ENCODE results near the gene FUT1.

FUT1 gene

GRCh38 chr19:48745208-48745995 lies 7.0 kb downstream of the FUT1 start:
- no peak overlapping the region for H3K27ac ChIP-seq
- TF ChIP-seq CTCF (conservative IDR thresholded peaks at IDR 0.05) = no peak

- H3K27ac ChIP-seq = no peak overlapping the region
- no peak for TF ChIP-seq CTCF (conservative IDR thresholded peaks at IDR 0.05)
Observed at GRCh38 chr19:48742096-48742495, 10.3 kb downstream of the FUT1 start.

GRCh38 chr19:48741129-48741999 lies 11.1 kb downstream of the FUT1 start:
- no peak for TF ChIP-seq CTCF (conservative IDR thresholded peaks at IDR 0.05)
- H3K27ac ChIP-seq = no peak overlapping the region

- TF ChIP-seq CTCF (conservative IDR thresholded peaks at IDR 0.05) = no peak
Observed at GRCh38 chr19:48740164-48740972, 12.1 kb downstream of the FUT1 start, which contains the start of gene RASIP1. RASIP1 (minus strand) TSS chr19:48740610; CDS start chr19:48740282, 328 bp downstream.

GRCh38 chr19:48739404-48740163 lies 12.9 kb downstream of the FUT1 start:
- peak overlapping the region; percentile 78 for H3K27ac ChIP-seq
- TF ChIP-seq CTCF (conservative IDR thresholded peaks at IDR 0.05) = no peak

More at GRCh38 chr19:48740164-48740972, 12.1 kb downstream of the FUT1 start, which contains the start of gene RASIP1:
- peak within 1 kb of the TSS; percentile 78 for H3K27ac ChIP-seq

GRCh38 chr19:48738557-48739403 lies 13.7 kb downstream of the FUT1 start:
- H3K27ac ChIP-seq = peak overlapping the region; percentile 78
- peak; percentile 72 for TF ChIP-seq CTCF (conservative IDR thresholded peaks at IDR 0.05)
